ENCODE measurements around the gene PKLR. TPM values are rescaled to one million over a fixed set of nuclear protein-coding genes. Genes with fewer than 3 reads are reported as not detected.
"Not testable (repeated sequence)": the region's sequence is repeated elsewhere in the genome, so short reads cannot be mapped to it uniquely, and the experiment has no call there.

The PKLR gene
- 0.20 TPM for total RNA-seq

DNA sequence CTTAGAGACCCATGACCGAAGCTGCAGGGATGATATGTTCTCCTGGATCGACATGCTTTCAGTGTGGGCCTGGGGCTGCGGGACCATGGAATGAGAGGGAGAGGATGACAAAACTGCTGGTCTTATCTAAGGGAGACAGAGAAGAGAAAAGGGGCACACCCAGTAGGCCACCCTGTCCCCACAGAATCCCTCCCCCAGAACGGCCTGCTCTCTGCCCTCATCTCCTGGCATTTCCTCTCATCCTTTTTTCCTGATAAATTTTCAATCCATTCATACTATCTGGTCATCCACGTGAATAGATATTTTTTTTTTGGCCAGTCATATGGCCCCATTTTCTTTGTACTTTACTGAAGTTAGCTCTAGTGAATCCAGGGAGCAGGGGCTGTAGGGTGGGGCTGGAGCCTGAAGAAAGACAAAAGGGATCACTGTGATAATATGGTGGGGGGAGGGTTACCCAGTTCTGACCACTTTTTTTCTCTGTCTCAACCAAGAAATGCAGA is at the start of gene PKLR:
TSS of gene PKLR (minus strand) at position 97 of the 500 bp plus-strand sequence. CDS start at position 54, 43 bp downstream.
- no peak for DNase-seq

DNA sequence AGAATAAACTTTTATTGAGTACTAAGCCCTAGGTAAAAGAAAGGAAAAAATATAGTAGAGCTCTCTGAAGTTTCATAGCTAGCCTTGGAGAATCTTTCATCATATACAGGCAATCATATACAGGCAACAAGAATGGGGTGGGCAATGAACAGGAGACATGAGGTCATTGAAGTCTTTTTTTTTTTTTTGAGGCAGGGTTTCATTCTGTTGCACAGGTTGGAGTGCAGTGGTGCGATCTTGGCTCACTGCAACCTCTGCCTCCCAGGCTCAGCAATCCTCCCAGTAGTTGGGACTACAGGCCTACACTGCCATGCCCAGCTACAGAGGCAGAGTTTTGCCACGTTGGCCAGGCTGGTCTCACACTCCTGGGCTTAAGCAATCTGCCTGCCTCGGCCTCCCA is 41.6 kb upstream of the PKLR start:
- DNase-seq = no peak

GRCh38 chr1:155339515-155340097 is 38.4 kb upstream of the PKLR start:
- DNase-seq = no peak

DNA sequence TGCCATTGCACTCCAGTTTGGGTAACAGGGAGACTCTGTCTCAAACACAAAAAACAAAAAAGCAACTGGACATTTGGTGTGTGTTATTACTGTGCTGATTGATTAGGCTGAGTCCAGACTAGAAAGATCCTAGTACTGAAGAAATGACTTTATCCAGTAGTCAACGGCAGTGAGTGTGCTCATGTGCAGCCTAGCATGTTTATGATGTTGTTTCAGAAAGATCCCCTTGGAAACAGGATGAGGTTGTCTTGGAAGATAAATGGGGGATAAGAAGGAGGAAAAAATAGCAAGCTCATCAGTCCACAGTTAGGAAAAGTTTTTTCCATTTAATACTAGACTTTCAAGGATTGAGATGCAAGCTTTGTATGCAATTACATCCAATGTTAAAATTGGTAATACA is 33.7 kb upstream of the PKLR start:
- DNase-seq = no peak

DNA sequence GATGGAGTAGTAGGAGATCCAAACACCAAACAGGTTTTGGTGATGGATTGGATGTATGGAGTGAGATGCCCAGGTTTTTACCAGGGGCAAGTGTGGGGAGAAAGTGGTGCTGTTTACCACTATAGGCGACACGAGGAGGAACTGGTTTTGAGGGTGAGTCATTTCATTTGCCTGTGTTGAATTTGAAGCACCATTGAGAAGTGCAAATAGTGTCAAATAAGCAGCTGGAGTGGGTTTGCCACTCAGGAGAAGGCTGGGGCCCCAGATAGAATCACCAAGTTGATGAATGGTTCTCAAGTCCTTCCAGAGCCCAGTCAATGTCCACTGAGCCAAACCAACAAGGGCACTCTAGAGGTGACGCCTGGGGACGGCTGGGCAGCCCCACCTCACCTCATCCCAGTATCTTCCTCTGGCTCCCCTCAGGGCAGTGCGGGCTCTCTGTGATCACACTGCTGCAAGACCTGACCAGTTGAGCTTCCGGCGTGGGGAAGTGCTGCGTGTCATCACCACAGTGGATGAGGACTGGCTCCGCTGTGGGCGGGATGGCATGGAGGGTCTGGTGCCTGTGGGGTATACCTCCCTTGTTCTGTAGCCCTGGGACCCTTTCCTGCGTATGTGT is 28.9 kb upstream of the PKLR start:
- DNase-seq = no peak

GRCh38 chr1:155328856-155329255 is 27.6 kb upstream of the PKLR start:
- DNase-seq = not testable (repeated sequence)

DNA sequence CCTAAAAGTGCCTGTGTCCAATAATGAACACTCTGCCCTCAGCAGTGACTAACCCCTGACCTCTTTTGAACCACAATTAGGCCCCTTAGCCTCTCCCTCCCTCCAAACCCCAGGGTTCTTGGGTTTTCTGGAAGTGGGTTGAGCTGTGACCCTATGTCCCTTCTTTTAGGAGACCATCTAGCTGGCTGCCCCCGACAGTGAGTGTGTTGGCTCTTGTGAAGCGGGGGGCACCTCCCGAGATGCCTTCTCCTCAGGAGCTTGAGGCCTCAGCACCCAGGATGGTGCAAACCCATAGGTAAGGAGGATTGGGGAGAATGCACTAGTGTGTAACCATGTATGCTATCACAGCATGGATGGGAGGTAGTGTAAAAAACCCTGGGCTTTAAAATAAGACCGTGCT is 26.7 kb upstream of the PKLR start:
- DNase-seq = no peak

- DNase-seq = no peak
Measured at GRCh38 chr1:155326631-155327037, 25.4 kb upstream of the PKLR start.

- no peak for DNase-seq
Measured at GRCh38 chr1:155326020-155326526, 24.8 kb upstream of the PKLR start.

- no peak for DNase-seq
Measured at GRCh38 chr1:155325603-155325893, 24.3 kb upstream of the PKLR start.

- DNase-seq = no peak
Measured at GRCh38 chr1:155324717-155325602, 23.7 kb upstream of the PKLR start.

GRCh38 chr1:155324037-155324716 is 22.9 kb upstream of the PKLR start:
- peak; percentile 95 for DNase-seq

DNA sequence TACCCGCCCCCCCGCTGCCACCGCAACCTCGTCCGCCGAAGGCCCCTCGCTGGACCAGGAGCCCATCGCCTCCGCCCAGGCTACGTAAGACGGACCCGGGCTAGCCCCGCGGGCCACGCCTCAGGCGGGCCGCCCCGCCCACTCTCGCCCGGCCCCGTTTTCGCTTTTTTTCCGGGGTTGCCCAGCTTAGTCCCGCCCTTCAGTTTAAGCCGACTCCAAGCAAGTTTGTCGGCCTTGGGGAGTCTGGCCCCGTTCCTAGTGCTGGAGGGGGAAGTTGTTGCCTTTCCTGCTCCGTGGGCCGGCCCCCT is 22.4 kb upstream of the PKLR start:
- DNase-seq = peak; percentile 75

GRCh38 chr1:155322953-155323728 is 21.9 kb upstream of the PKLR start:
- peak; percentile 82 for DNase-seq

DNA sequence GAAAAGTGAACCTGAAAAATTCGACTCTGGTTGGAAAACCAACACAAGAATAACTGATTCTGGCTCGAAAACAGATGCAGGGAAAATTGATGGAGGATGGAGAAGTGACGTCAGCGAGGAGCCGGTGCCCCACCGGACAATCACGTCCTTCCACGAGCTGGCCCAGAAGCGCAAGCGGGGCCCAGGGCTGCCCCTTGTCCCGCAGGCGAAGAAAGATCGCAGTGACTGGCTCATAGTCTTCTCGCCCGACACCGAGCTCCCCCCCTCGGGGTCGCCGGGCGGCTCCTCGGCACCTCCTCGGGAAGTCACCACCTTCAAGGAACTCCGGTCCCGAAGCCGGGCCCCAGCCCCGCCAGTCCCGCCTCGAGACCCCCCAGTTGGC is 21.3 kb upstream of the PKLR start:
- DNase-seq = no peak

GRCh38 chr1:155321639-155322503 is 20.6 kb upstream of the PKLR start:
- DNase-seq = no peak

DNA sequence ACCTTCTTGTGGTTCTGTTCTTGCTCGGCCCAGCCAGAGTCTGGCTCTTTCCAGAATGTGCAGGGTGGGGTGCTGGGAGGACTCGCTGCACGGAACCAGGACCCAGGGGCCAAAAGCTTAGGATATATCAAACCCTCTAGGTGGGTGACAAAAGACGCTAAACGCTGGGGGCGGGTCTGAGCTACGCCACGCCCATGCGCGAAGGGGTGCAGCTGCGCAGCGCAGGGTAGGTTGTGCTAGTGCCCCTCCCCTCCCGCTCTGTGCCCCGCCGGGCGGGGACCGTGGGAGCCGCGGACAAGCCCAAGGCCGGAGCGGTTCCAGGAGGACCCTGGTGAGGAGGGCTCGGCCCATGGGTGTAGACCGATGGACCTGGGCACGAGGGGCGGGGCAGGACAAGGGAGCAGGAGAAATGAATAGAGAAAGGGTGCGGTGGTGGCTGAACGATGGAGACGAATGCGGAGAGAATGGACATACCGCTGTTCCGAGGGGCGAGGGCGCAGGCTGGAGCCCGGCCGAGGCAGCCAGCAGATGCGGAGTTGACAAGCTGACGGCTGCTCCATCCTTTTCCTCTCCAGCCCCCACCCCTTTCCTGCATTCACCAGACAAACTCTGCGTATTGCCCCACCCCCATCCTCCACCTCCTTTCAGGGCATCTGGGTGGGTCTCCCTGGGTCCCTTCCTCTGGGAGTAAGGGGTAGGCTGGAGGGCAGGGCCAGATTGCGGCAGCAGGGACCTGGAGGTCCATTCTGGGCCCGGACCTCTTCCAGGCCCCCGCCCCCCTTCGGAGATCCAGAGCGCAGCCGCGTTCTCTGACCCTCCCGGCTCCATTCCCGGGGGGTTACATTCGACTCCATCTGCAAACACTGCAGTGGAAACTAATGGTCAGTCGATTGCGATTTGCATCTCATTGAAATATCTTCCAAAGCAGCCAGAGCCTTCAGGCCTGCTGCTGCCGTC is 19.7 kb upstream of the PKLR start, which contains the start of gene RUSC1:
TSS of gene RUSC1 (plus strand) at position 234 of the 957 bp plus-strand sequence. CDS start 880 bp downstream, outside the sequence.
- DNase-seq = peak; percentile 75

GRCh38 chr1:155320252-155320651 is 19.0 kb upstream of the PKLR start:
- no peak for DNase-seq

DNA sequence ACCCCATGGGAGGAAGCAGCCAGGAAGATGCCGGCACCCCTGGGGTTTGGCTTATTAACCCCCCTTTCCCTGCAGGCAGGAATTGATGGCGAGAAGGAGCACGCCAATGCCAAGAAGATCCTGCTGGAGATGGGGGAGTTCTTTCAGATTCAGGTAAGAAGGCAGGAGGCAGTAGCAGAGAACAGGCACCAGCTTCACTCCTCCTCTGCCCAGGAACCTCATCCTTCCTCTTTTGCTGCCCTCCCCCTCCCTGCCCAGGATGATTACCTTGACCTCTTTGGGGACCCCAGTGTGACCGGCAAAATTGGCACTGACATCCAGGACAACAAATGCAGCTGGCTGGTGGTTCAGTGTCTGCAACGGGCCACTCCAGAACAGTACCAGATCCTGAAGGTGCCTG is 18.3 kb upstream of the PKLR start:
- DNase-seq = no peak

GRCh38 chr1:155318082-155318481 is 16.8 kb upstream of the PKLR start:
- DNase-seq = no peak

Measured in skin of body (tissue), 2 donors.